Mucosa of rectum (tissue), 2 donors: Measurements from ENCODE around the gene ALKBH2.

Experiments
- H3K27ac ChIP-seq, 2 donors: one replicate each; pipeline ENCODE4 v1.7.0; 2013; ENCODE audit warnings: inconsistent platforms in 2 of 2, low read depth in 2 of 2, low read length in 2 of 2
- H3K27me3 ChIP-seq, 2 donors: one replicate each; pipeline ENCODE4 v1.7.0; 2013; ENCODE audit warnings: low read length in 2 of 2; ENCODE audit not compliant: control insufficient read depth in 2 of 2, insufficient read depth in 2 of 2
- H3K36me3 ChIP-seq, 2 donors: one replicate each; pipeline ENCODE4 v1.7.0; 2013; ENCODE audit warnings: low read length in 2 of 2; ENCODE audit not compliant: control insufficient read depth in 2 of 2, insufficient read depth in 2 of 2
- H3K4me1 ChIP-seq, 2 donors: one replicate each; pipeline ENCODE4 v1.7.0; 2013; ENCODE audit warnings: low read length in 2 of 2, mild to moderate bottlenecking in 1 of 2; ENCODE audit not compliant: control insufficient read depth in 2 of 2, insufficient read depth in 2 of 2
- H3K4me3 ChIP-seq, 2 donors: one replicate each; pipeline ENCODE4 v1.7.0; 2013; ENCODE audit warnings: low read length in 2 of 2
- H3K9ac ChIP-seq, 2 donors: one replicate each; pipeline ENCODE4 v1.7.0; 2013; ENCODE audit warnings: low read length in 2 of 2, low read depth in 1 of 2, mild to moderate bottlenecking in 1 of 2
- H3K9me3 ChIP-seq, 2 donors: one replicate each; pipeline ENCODE4 v1.7.0; 2013; ENCODE audit warnings: low read length in 2 of 2; ENCODE audit not compliant: control insufficient read depth in 2 of 2
- donor health status: healthy.
- donor health status: Normal muscosa, but diverticular disease.

Gene ALKBH2

GRCh38 chr12:109099431-109100020 lies 6.3 kb upstream of the ALKBH2 start:
- Histone ChIP-seq H3K27ac (peak overlapping the region in 1 of 2 donors; percentile 23), H3K9me3 (no peaks in the 10 kb centered on the region), H3K4me1 (peaks cover 13 to 20% of the 10 kb centered on the region in 2 donors), H3K4me3 (peak overlapping the region in 1 of 2 donors; percentile 89), H3K36me3 (peaks cover 21 to 22% of the 10 kb centered on the region in 2 donors), H3K9ac (peak overlapping the region in 1 of 2 donors; percentile 94), H3K27me3 (no peaks in the 10 kb centered on the region)

GRCh38 chr12:109098651-109099050 lies 5.4 kb upstream of the ALKBH2 start:
- Histone ChIP-seq H3K4me3 (peak overlapping the region; percentile 89 to 90), H3K4me1 (peaks cover 13 to 22% of the 10 kb centered on the region in 2 donors), H3K27ac (peak overlapping the region; percentile 89 to 92), H3K9ac (peak overlapping the region; percentile 78 to 94), H3K9me3 (no peaks in the 10 kb centered on the region), H3K36me3 (peaks cover 16 to 18% of the 10 kb centered on the region in 2 donors), H3K27me3 (no peaks in the 10 kb centered on the region)

- Histone ChIP-seq H3K4me3 (peak overlapping the region; percentile 89 to 90), H3K9ac (peak overlapping the region; percentile 78 to 94), H3K4me1 (peaks cover 16 to 25% of the 10 kb centered on the region in 2 donors), H3K36me3 (peaks cover 11 to 15% of the 10 kb centered on the region in 2 donors), H3K27ac (peak overlapping the region; percentile 89 to 92), H3K9me3 (no peaks in the 10 kb centered on the region), H3K27me3 (no peaks in the 10 kb centered on the region)
Measured at GRCh38 chr12:109098183-109098604, 4.9 kb upstream of the ALKBH2 start.

- Histone ChIP-seq H3K36me3 (peaks cover 8 to 12% of the 10 kb centered on the region in 2 donors), H3K27ac (peak within 1 kb of the TSS; percentile 89 to 92), H3K9me3 (no peaks in the 10 kb centered on the region), H3K9ac (peak within 1 kb of the TSS; percentile 78 to 94), H3K27me3 (no peaks in the 10 kb centered on the region), H3K4me1 (peaks cover 19 to 31% of the 10 kb centered on the region in 2 donors), H3K4me3 (peak within 1 kb of the TSS; percentile 89 to 90)
Measured at GRCh38 chr12:109097435-109098182, 4.3 kb upstream of the ALKBH2 start, which contains the start of gene UNG. Gene UNG, plus strand, starts transcription at chr12:109097597. Its CDS starts 83 bp downstream, at chr12:109097680.

- peak overlapping the region in 1 of 2 donors; percentile 54 for H3K4me3 ChIP-seq
- peaks cover 4 to 7% of the 10 kb centered on the region in 2 donors for H3K36me3 ChIP-seq
- no peaks in the 10 kb centered on the region for H3K27me3 ChIP-seq
- H3K9me3 ChIP-seq = no peaks in the 10 kb centered on the region
- no peak overlapping the region for H3K27ac ChIP-seq
- no peak overlapping the region for H3K9ac ChIP-seq
- peaks cover 22 to 36% of the 10 kb centered on the region in 2 donors for H3K4me1 ChIP-seq
Measured at GRCh38 chr12:109097140-109097434, 3.8 kb upstream of the ALKBH2 start.

- H3K36me3 ChIP-seq = peaks cover 13 to 20% of the 10 kb centered on the region in 2 donors
- no peaks in the 10 kb centered on the region for H3K27me3 ChIP-seq
- no peak overlapping the region for H3K27ac ChIP-seq
- peak overlapping the region; percentile 78 to 88 for H3K4me3 ChIP-seq
- H3K9ac ChIP-seq = peak overlapping the region; percentile 59 to 65
- no peaks in the 10 kb centered on the region for H3K9me3 ChIP-seq
- peaks cover 13 to 21% of the 10 kb centered on the region in 2 donors for H3K4me1 ChIP-seq
Measured at GRCh38 chr12:109092497-109093021, 713 bp downstream of the ALKBH2 start.

- Histone ChIP-seq H3K4me3 (no peak overlapping the region), H3K9ac (no peak overlapping the region), H3K27me3 (no peaks in the 10 kb centered on the region), H3K27ac (no peak overlapping the region), H3K36me3 (peaks cover 25 to 41% of the 10 kb centered on the region in 2 donors), H3K9me3 (no peaks in the 10 kb centered on the region), H3K4me1 (peaks cover 9 to 21% of the 10 kb centered on the region in 2 donors)
Measured at GRCh38 chr12:109089683-109090082, 3.6 kb downstream of the ALKBH2 start.

- no peak overlapping the region for H3K4me3 ChIP-seq
- peaks cover 25 to 47% of the 10 kb centered on the region in 2 donors for H3K36me3 ChIP-seq
- peaks cover 9 to 21% of the 10 kb centered on the region in 2 donors for H3K4me1 ChIP-seq
- no peaks in the 10 kb centered on the region for H3K9me3 ChIP-seq
- H3K9ac ChIP-seq = no peak overlapping the region
- no peak overlapping the region for H3K27ac ChIP-seq
- H3K27me3 ChIP-seq = no peaks in the 10 kb centered on the region
Measured at GRCh38 chr12:109088818-109089217, 4.5 kb downstream of the ALKBH2 start.

- no peak overlapping the region for H3K27ac ChIP-seq
- H3K27me3 ChIP-seq = no peaks in the 10 kb centered on the region
- H3K9me3 ChIP-seq = no peaks in the 10 kb centered on the region
- H3K4me1 ChIP-seq = peaks cover 0 to 7% of the 10 kb centered on the region in 2 donors
- H3K9ac ChIP-seq = no peak overlapping the region
- no peak overlapping the region for H3K4me3 ChIP-seq
- H3K36me3 ChIP-seq = peaks cover 39 to 63% of the 10 kb centered on the region in 2 donors
Measured at GRCh38 chr12:109087250-109087649, 6.0 kb downstream of the ALKBH2 start.

GRCh38 chr12:109085590-109085989 lies 7.7 kb downstream of the ALKBH2 start:
- Histone ChIP-seq H3K9me3 (no peaks in the 10 kb centered on the region), H3K4me3 (no peak overlapping the region), H3K27ac (no peak overlapping the region), H3K9ac (no peak overlapping the region), H3K4me1 (peaks cover 0 to 4% of the 10 kb centered on the region in 2 donors), H3K36me3 (peaks cover 52 to 73% of the 10 kb centered on the region in 2 donors), H3K27me3 (no peaks in the 10 kb centered on the region)
